HG03097 (cell line): Measurements from ENCODE around the gene C14orf132.

Source experiments
- ATAC-seq: cut with Tn5 transposase; IDR thresholded peaks from one replicate; pipeline ENCODE4 v1.9.1; 2021; ENCODE audit not compliant: unreplicated experiment, low FRiP score

C14orf132 gene

GRCh38 chr14:96114002-96114401 lies 74.8 kb downstream of the C14orf132 start:
- ATAC-seq: no peak

- no peak for ATAC-seq
Measured at GRCh38 chr14:96117101-96117897, 78.1 kb downstream of the C14orf132 start.

GRCh38 chr14:96117960-96118359 lies 78.8 kb downstream of the C14orf132 start:
- ATAC-seq: no peak

- no peak for ATAC-seq
Measured at GRCh38 chr14:96118391-96118790, 79.2 kb downstream of the C14orf132 start.

- ATAC-seq: no peak
Measured at GRCh38 chr14:96119947-96120346, 80.8 kb downstream of the C14orf132 start.

- ATAC-seq: no peak
Measured at GRCh38 chr14:96120392-96120791, 81.2 kb downstream of the C14orf132 start.

GRCh38 chr14:96120941-96121340 lies 81.8 kb downstream of the C14orf132 start:
- no peak for ATAC-seq

GRCh38 chr14:96121660-96122395 lies 82.7 kb downstream of the C14orf132 start:
- no peak for ATAC-seq

GRCh38 chr14:96122496-96122895 lies 83.3 kb downstream of the C14orf132 start:
- ATAC-seq: no peak

- no peak for ATAC-seq
Measured at GRCh38 chr14:96125536-96125935, 86.4 kb downstream of the C14orf132 start.

GRCh38 chr14:96126339-96126782 lies 87.2 kb downstream of the C14orf132 start:
- no peak for ATAC-seq

GRCh38 chr14:96126783-96127271 lies 87.7 kb downstream of the C14orf132 start:
- no peak for ATAC-seq

- no peak for ATAC-seq
Measured at GRCh38 chr14:96129128-96129736, 90.1 kb downstream of the C14orf132 start.

- no peak for ATAC-seq
Measured at GRCh38 chr14:96130391-96130790, 91.2 kb downstream of the C14orf132 start.

GRCh38 chr14:96130854-96131253 lies 91.7 kb downstream of the C14orf132 start:
- ATAC-seq: no peak

GRCh38 chr14:96131836-96132235 lies 92.7 kb downstream of the C14orf132 start:
- no peak for ATAC-seq

- no peak for ATAC-seq
Measured at GRCh38 chr14:96134508-96134907, 95.3 kb downstream of the C14orf132 start.

GRCh38 chr14:96135285-96135684 lies 96.1 kb downstream of the C14orf132 start:
- no peak for ATAC-seq

GRCh38 chr14:96136371-96137005 lies 97.3 kb downstream of the C14orf132 start:
- ATAC-seq: no peak

GRCh38 chr14:96138241-96138640 lies 99.1 kb downstream of the C14orf132 start:
- ATAC-seq: no peak

- ATAC-seq: no peak
Measured at GRCh38 chr14:96139169-96139568, 100.0 kb downstream of the C14orf132 start.
